HG03457 (cell line): ENCODE data around the gene EDC4.
A peak's percentile ranks its signal among the peaks of the same experiment; 100 is the strongest.

Source experiments
- ATAC-seq: cut with Tn5 transposase; IDR thresholded peaks from one replicate; pipeline ENCODE4 v1.9.1; 2021; ENCODE audit warnings: moderate number of reproducible peaks; ENCODE audit not compliant: unreplicated experiment

Gene EDC4

GRCh38 chr16:67878846-67879245, 6.0 kb downstream of the EDC4 start:
- no peak for ATAC-seq

- ATAC-seq: no peak
Observed at GRCh38 chr16:67879462-67879861, 6.6 kb downstream of the EDC4 start.

GRCh38 chr16:67879936-67880335, 7.1 kb downstream of the EDC4 start:
- ATAC-seq: no peak

GRCh38 chr16:67880584-67880983, 7.7 kb downstream of the EDC4 start:
- ATAC-seq: no peak

GRCh38 chr16:67881621-67882161, 8.8 kb downstream of the EDC4 start:
- no peak for ATAC-seq

- ATAC-seq: no peak
Observed at GRCh38 chr16:67882374-67883145, 9.7 kb downstream of the EDC4 start.

GRCh38 chr16:67883146-67883871, 10.5 kb downstream of the EDC4 start:
- ATAC-seq: no peak

- ATAC-seq: no peak
Observed at GRCh38 chr16:67883872-67884261, 11.0 kb downstream of the EDC4 start.

- ATAC-seq: no peak
Observed at GRCh38 chr16:67884684-67885083, 11.8 kb downstream of the EDC4 start, which contains the start of gene NRN1L. Gene NRN1L (plus strand): TSS chr16:67884885. CDS start chr16:67884904, 19 bp downstream.

- ATAC-seq: no peak
Observed at GRCh38 chr16:67885545-67885944, 12.7 kb downstream of the EDC4 start.

- no peak for ATAC-seq
Observed at GRCh38 chr16:67885976-67886375, 13.1 kb downstream of the EDC4 start.

- ATAC-seq: no peak
Observed at GRCh38 chr16:67886387-67886786, 13.5 kb downstream of the EDC4 start.

GRCh38 chr16:67888331-67888730, 15.5 kb downstream of the EDC4 start:
- no peak for ATAC-seq

- no peak for ATAC-seq
Observed at GRCh38 chr16:67892375-67892774, 19.5 kb downstream of the EDC4 start.

- ATAC-seq: peak; percentile 76
Observed at GRCh38 chr16:67892899-67893742, 20.3 kb downstream of the EDC4 start, which contains the start of gene PSKH1. Gene PSKH1 (plus strand): TSS chr16:67893254. CDS start chr16:67908750, 15,496 bp downstream.

GRCh38 chr16:67893743-67894399, 21.0 kb downstream of the EDC4 start:
- ATAC-seq: no peak

- no peak for ATAC-seq
Observed at GRCh38 chr16:67897231-67897630, 24.4 kb downstream of the EDC4 start.

- no peak for ATAC-seq
Observed at GRCh38 chr16:67901734-67902133, 28.9 kb downstream of the EDC4 start.

GRCh38 chr16:67902831-67903230, 30.0 kb downstream of the EDC4 start:
- ATAC-seq: no peak

GRCh38 chr16:67907397-67908180, 34.7 kb downstream of the EDC4 start:
- no peak for ATAC-seq
